B cell (primary cell): ENCODE data around the gene MCM6. TPM values are rescaled to one million over a fixed set of nuclear protein-coding genes. Genes with fewer than 3 reads are reported as not detected.

Experiments
- ATAC-seq: fragments of 200-7000 bp; cut with Tn5 transposase; one replicate; pipeline ENCODE4 v1.10.0; 2021; ENCODE audit warnings: low read depth, mild to moderate bottlenecking, moderate number of reproducible peaks, moderate library complexity
- CTCF ChIA-PET: fragments of 350-600 bp; sonication (Branson Sonifier 250); formaldehyde crosslinking; loops from one replicate; lab custom pipeline; 2021; ENCODE audit warnings: antibody characterized with exemption, inconsistent platforms; lab: Charles Lee
- POLR2A ChIA-PET: fragments of 350-600 bp; sonication (Branson Sonifier 250); formaldehyde crosslinking; loops from one replicate; lab custom pipeline; 2021; ENCODE audit warnings: antibody characterized with exemption; lab: Charles Lee
- DNase-seq: peaks from one replicate; pipeline ENCODE4 v3.0.0; 2013
- H2AFZ ChIP-seq: 2 replicates; pipeline ENCODE4 v1.6.1; 2012; ENCODE audit warnings: mild to moderate bottlenecking, low read depth, low read length; ENCODE audit not compliant: insufficient read depth, poor library complexity, severe bottlenecking
- H3K27ac ChIP-seq, 2 donors: 1 replicate in 1 of 2; 2 replicates in 1 of 2; pipeline ENCODE4 v1.5.1; 2012 to 2013; ENCODE audit warnings: low read length in 2 of 2, mild to moderate bottlenecking in 2 of 2, moderate library complexity in 1 of 2
- H3K27me3 ChIP-seq, 4 experiments: fragments of 200-600 bp in 1 of 4; sonication (generic) in 1 of 4; replicated peaks in 1 of 4; 1 replicate in 2 of 4; 2 replicates in 2 of 4; pipeline versions ENCODE4 v1.6.1 to v1.7.0; 2013 to 2016; ENCODE audit warnings: low read length in 3 of 4, mild to moderate bottlenecking in 2 of 4, mixed read lengths in 1 of 4, moderate library complexity in 1 of 4; ENCODE audit not compliant: insufficient read depth in 4 of 4, control insufficient read depth in 3 of 4; ENCODE audit errors: control extremely low read depth in 1 of 4
- H3K36me3 ChIP-seq, 2 experiments: replicated peaks in 1 of 2; 1 replicate in 1 of 2; 2 replicates in 1 of 2; pipeline versions ENCODE4 v1.6.1 to v1.7.1; 2013; ENCODE audit warnings: low read length in 1 of 2; ENCODE audit not compliant: insufficient read depth in 2 of 2, control insufficient read depth in 1 of 2; ENCODE audit errors: control extremely low read depth in 1 of 2, extremely low read depth in 1 of 2
- H3K4me1 ChIP-seq, 2 donors: fragments of 200-600 bp in 1 of 2; sonication (generic) in 1 of 2; 1 replicate in 1 of 2; 2 replicates in 1 of 2; pipeline versions ENCODE4 v1.5.1 to v1.6.1; 2013 to 2017; ENCODE audit warnings: low read length in 2 of 2; ENCODE audit not compliant: control insufficient read depth in 2 of 2, insufficient read depth in 2 of 2
- H3K4me2 ChIP-seq: replicated peaks from 2 replicates; pipeline ENCODE3; 2012; ENCODE audit warnings: mild to moderate bottlenecking, low read depth, low read length; ENCODE audit not compliant: poor library complexity, severe bottlenecking
- H3K4me3 ChIP-seq, 5 experiments: fragments of 200-600 bp in 1 of 5; sonication (generic) in 1 of 5; 1 replicate in 3 of 5; 2 replicates in 2 of 5; pipeline versions ENCODE4 v1.5.1 to v1.7.0; 2011 to 2016; ENCODE audit warnings: low read length in 4 of 5, mild to moderate bottlenecking in 4 of 5, low read depth in 2 of 5, control low read depth in 1 of 5, moderate library complexity in 1 of 5; ENCODE audit not compliant: insufficient read depth in 1 of 5; ENCODE audit errors: control extremely low read depth in 1 of 5, extremely low read depth in 1 of 5
- H3K79me2 ChIP-seq: fragments of 200-600 bp; sonication (generic); one replicate; pipeline ENCODE4 v1.6.0; 2016; ENCODE audit warnings: low read length; ENCODE audit not compliant: control insufficient read depth, insufficient read depth
- H3K9ac ChIP-seq: fragments of 200-600 bp; sonication (generic); 2 replicates; pipeline ENCODE4 v1.6.1; 2017; ENCODE audit warnings: mild to moderate bottlenecking, low read length, moderate library complexity
- H3K9me3 ChIP-seq, 3 donors: one replicate each; pipeline versions ENCODE4 v1.6.1 to v1.7.1; 2013; ENCODE audit warnings: low read length in 2 of 3; ENCODE audit not compliant: control insufficient read depth in 2 of 3, insufficient read depth in 1 of 3; ENCODE audit errors: control extremely low read depth in 1 of 3
- H4K20me1 ChIP-seq: 2 replicates; pipeline ENCODE4 v1.6.0; 2012; ENCODE audit warnings: mild to moderate bottlenecking, low read length; ENCODE audit not compliant: insufficient read depth, control insufficient read depth, poor library complexity, severe bottlenecking
- H3K27ac Mint-ChIP-seq: one replicate; pipeline ENCODE4 v1.8.0; 2021; ENCODE audit warnings: mixed read lengths
- H3K27me3 Mint-ChIP-seq: one replicate; pipeline ENCODE4 v1.8.0; 2021; ENCODE audit warnings: mixed read lengths
- H3K4me1 Mint-ChIP-seq: one replicate; pipeline ENCODE4 v1.8.0; 2021; ENCODE audit warnings: mixed read lengths
- H3K4me3 Mint-ChIP-seq: one replicate; pipeline ENCODE4 v1.8.0; 2021; ENCODE audit warnings: mixed read lengths
- H3K9me3 Mint-ChIP-seq: one replicate; pipeline ENCODE4 v1.8.0; 2022; ENCODE audit warnings: mixed read lengths; ENCODE audit not compliant: insufficient read depth
- EZH2 ChIP-seq: IDR thresholded peaks from 2 replicates; pipeline ENCODE4 v1.6.1; 2012; ENCODE audit warnings: borderline replicate concordance, low read depth, mild to moderate bottlenecking, moderate library complexity, low read length; ENCODE audit not compliant: insufficient read depth, poor library complexity, severe bottlenecking
- WGBS: methylation state at CpG from one replicate; pipeline ENCODE4 v1.1.5; 2013; ENCODE audit warnings: missing lambda C conversion rate; ENCODE audit not compliant: insufficient coverage; 5-methylcytosine and 5-hydroxymethylcytosine counted together
- intact Hi-C: fragments of 100-400 bp; cut with micrococcal nuclease; formaldehyde crosslinking; loops from one replicate; pipeline ENCODE4 v1.10.0; 2022
- polyA plus RNA-seq: library from polyadenylated mRNA; depleted of rRNA; stranded (reverse); fragments of >200 nt; gene quantifications from 2 replicates; pipeline ENCODE4 v1.2.3, GENCODE V29; 2012
- total RNA-seq, 2 donors: library from RNA; stranded (reverse); fragments of 120-200 nt in 1 of 2; gene quantifications; 1 replicate in 1 of 2; 2 replicates in 1 of 2; pipeline versions ENCODE4 v1.2.3 to v1.2.4, GENCODE V29; 2013 to 2022
- TF ChIP-seq, protein P1 (sequence below): fragments of 200-600 bp; IDR thresholded peaks from one replicate; pipeline ENCODE4 v1.8.0; 2022; ENCODE audit warnings: antibody characterized with exemption, mild to moderate bottlenecking

Gene MCM6
- total and polyA plus RNA-seq, 2 donors (not counting 1 experiment from before 2014, with no cell fraction given): 2.3 to 30.0 TPM

GRCh38 chr2:135832891-135833290, 43.4 kb downstream of the MCM6 start:
- Histone ChIP-seq H3K36me3 (no peaks in the 10 kb centered on the region), H3K27ac (no peak overlapping the region), H3K27me3 (no peaks in the 10 kb centered on the region), H4K20me1 (no peaks in the 10 kb centered on the region), H3K4me3 (no peak overlapping the region), H3K79me2 (no peaks in the 10 kb centered on the region), H3K4me1 (no peaks in the 10 kb centered on the region), H2AFZ (no peak overlapping the region), H3K9me3 (no peaks in the 10 kb centered on the region), H3K9ac (no peak overlapping the region), H3K4me2 (no peak overlapping the region)
- DNase-seq (no peak), ATAC-seq (no peak)
- Mint-ChIP-seq H3K9me3 (no peaks in the 10 kb centered on the region), H3K4me1 (no peaks in the 10 kb centered on the region), H3K27me3 (no peaks in the 10 kb centered on the region), H3K4me3 (no peak overlapping the region), H3K27ac (no peak overlapping the region)
- WGBS: 94% methylated on average over 6 of the region's 6 CpGs
- ChIA-PET POLR2A (no interaction called here), CTCF (no interaction called here)
- TF ChIP-seq, protein P1, sequence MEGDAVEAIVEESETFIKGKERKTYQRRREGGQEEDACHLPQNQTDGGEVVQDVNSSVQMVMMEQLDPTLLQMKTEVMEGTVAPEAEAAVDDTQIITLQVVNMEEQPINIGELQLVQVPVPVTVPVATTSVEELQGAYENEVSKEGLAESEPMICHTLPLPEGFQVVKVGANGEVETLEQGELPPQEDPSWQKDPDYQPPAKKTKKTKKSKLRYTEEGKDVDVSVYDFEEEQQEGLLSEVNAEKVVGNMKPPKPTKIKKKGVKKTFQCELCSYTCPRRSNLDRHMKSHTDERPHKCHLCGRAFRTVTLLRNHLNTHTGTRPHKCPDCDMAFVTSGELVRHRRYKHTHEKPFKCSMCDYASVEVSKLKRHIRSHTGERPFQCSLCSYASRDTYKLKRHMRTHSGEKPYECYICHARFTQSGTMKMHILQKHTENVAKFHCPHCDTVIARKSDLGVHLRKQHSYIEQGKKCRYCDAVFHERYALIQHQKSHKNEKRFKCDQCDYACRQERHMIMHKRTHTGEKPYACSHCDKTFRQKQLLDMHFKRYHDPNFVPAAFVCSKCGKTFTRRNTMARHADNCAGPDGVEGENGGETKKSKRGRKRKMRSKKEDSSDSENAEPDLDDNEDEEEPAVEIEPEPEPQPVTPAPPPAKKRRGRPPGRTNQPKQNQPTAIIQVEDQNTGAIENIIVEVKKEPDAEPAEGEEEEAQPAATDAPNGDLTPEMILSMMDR: no peak
- no peak for TF ChIP-seq EZH2
- intact Hi-C loops: no loop called here

DNA sequence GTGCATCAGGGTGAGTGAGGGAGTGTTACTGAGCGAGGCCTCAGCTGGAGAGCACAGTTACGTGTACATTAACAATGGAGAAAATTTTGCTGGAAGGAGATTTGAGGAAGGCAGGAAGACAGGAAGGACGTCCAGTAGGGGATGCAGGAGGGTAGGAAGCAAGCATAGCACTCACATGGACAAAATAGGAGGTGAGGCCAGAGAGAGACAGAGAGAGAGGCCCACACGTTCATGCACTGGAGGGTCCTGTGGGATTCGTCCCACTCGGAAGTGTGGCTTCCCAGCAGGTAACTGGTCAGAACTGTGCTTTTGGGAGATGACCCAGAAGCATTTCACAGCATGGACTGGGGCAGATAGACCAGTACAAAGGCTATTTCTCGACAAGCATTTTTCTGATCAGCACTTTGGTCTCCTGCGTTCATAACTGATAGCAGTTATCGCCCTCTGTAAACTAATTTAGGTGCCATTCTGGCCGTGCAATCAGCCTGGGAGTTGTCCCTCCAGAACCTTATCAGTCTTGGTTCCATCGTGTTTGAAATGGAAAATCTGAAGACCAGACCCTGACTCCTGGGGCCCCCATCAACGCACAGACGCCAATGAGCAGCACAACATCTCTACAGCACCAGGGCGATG, 44.9 kb downstream of the MCM6 start:
- H4K20me1 ChIP-seq: no peaks in the 10 kb centered on the region
- Mint-ChIP-seq H3K27me3 (no peaks in the 10 kb centered on the region), H3K9me3 (no peaks in the 10 kb centered on the region), H3K4me3 (no peak overlapping the region), H3K4me1 (no peaks in the 10 kb centered on the region), H3K27ac (no peak overlapping the region)
- H3K4me1 ChIP-seq: no peaks in the 10 kb centered on the region
- H3K36me3 ChIP-seq: no peaks in the 10 kb centered on the region
- intact Hi-C loops: no loop called here
- no peak overlapping the region for H3K27ac ChIP-seq
- no peak overlapping the region for H3K4me3 ChIP-seq
- no peaks in the 10 kb centered on the region for H3K79me2 ChIP-seq
- ATAC-seq (no peak), DNase-seq (no peak)
- no peak overlapping the region for H2AFZ ChIP-seq
- no peaks in the 10 kb centered on the region for H3K27me3 ChIP-seq
- WGBS: 87% methylated on average over 14 of the region's 14 CpGs
- no peak for TF ChIP-seq EZH2
- TF ChIP-seq, protein P1: no peak
- ChIA-PET POLR2A (no interaction called here), CTCF (no interaction called here)
- no peaks in the 10 kb centered on the region for H3K9me3 ChIP-seq
- no peak overlapping the region for H3K9ac ChIP-seq
- H3K4me2 ChIP-seq: no peak overlapping the region
